ENCODE data around the gene ATXN2L. TPM values are rescaled to one million over a fixed set of nuclear protein-coding genes. Genes with fewer than 3 reads are reported as not detected.
A peak's percentile ranks its signal among the peaks of the same experiment; 100 is the strongest.

ATXN2L gene
- total and polyA plus RNA-seq, 2 of the 13 experiments (the other 11 are each of a cell fraction or from before 2014, with no cell fraction given): 40.8 to 55.1 TPM

DNA sequence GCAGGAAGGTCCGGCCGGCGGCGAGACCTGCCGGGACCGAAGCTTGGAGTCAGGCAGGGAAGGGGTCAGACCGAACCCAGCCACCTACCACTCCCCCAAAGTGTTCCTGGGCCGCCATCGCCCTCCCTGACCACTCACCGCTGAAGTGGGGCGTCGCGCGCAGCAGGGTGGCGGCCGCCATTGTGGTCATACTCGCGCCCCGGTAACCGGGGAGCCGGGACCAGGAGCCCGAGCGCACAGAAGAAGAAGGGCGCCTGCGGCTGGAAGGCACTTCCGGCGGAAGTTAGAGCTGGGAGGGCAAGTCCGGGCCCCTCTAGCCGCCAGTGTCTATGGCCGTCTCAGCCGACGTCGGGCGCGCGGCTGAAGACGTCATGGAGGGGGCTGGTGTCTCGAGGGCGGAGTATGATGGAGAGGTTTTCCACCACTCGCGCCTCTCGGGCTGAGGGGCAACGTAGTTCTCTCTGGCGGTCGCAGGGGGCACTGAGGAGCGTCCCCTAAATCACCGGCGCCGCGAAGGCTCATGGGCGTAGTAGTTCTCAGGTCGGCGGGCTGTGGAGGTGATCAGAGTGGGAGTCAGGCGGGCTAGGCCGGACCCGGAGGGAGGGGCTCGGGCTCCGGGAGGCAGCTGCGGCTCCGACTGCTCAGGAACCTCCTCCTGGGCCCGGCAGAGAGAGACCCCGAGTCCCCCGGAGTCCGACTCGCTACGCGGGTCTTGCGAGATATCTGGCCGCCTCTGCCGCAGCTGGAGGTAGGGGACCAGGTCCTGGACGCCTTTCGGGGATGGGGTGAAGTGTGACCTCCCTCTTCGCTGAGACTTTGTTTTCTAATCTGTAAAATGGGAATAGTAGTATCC lies 23.5 kb downstream of the ATXN2L start, which contains the start of gene TUFM (continued):
- TF ChIP-seq CENPBD1 (CRISPR knock-in tag; IDR thresholded peaks at IDR 0.05; ENCODE audit: borderline replicate concordance, low read depth) (no peak), ZNF354B (CRISPR knock-in tag; IDR thresholded peaks at IDR 0.05) (no peak), ZNF282 (IDR thresholded peaks at IDR 0.05; ENCODE audit: partially characterized antibody) (no peak), MLLT10 (CRISPR knock-in tag; IDR thresholded peaks at IDR 0.05) (peak; percentile 80; the same call in 1 of the 2 replicates), PRDM10 (CRISPR knock-in tag; IDR thresholded peaks at IDR 0.05; ENCODE audit: low read depth) (peak; percentile 84; the same call in 1 of the 2 replicates), ZNF44 (CRISPR knock-in tag; IDR thresholded peaks at IDR 0.05) (peak; percentile 98), KDM3A (CRISPR knock-in tag; IDR thresholded peaks at IDR 0.05; ENCODE audit: low read depth) (peak; percentile 88; the same call in 1 of the 2 replicates), ERF (CRISPR knock-in tag; IDR thresholded peaks at IDR 0.05) (peak; percentile 96), BRF2 (CRISPR knock-in tag; IDR thresholded peaks at IDR 0.05) (peak; percentile 76; the same call in 1 of the 2 replicates), SALL2 (CRISPR knock-in tag; IDR thresholded peaks at IDR 0.05) (peak; percentile 99), BORCS8-MEF2B (CRISPR knock-in tag; IDR thresholded peaks at IDR 0.05) (no peak), GABPB1 (CRISPR knock-in tag; IDR thresholded peaks at IDR 0.05) (peak; percentile 100), RBM22 (optimal IDR thresholded peaks at IDR 0.05; ENCODE audit: low read length) (no peak), ZNF619 (CRISPR knock-in tag; IDR thresholded peaks at IDR 0.05) (no peak; the same call in 1 of the 2 replicates), ZMAT3 (CRISPR knock-in tag; conservative IDR thresholded peaks at IDR 0.05) (peak; percentile 94), GLI4 (CRISPR knock-in tag; IDR thresholded peaks at IDR 0.05; ENCODE audit: borderline replicate concordance) (peak; percentile 74), ZGPAT (CRISPR knock-in tag; IDR thresholded peaks at IDR 0.05) (peak; percentile 99), TBX3 (IDR thresholded peaks at IDR 0.05; ENCODE audit: borderline replicate concordance) (0 out of 2 replicates have a peak, but pooled peaks have one; percentile 43)
- TF ChIP-seq, protein P1, sequence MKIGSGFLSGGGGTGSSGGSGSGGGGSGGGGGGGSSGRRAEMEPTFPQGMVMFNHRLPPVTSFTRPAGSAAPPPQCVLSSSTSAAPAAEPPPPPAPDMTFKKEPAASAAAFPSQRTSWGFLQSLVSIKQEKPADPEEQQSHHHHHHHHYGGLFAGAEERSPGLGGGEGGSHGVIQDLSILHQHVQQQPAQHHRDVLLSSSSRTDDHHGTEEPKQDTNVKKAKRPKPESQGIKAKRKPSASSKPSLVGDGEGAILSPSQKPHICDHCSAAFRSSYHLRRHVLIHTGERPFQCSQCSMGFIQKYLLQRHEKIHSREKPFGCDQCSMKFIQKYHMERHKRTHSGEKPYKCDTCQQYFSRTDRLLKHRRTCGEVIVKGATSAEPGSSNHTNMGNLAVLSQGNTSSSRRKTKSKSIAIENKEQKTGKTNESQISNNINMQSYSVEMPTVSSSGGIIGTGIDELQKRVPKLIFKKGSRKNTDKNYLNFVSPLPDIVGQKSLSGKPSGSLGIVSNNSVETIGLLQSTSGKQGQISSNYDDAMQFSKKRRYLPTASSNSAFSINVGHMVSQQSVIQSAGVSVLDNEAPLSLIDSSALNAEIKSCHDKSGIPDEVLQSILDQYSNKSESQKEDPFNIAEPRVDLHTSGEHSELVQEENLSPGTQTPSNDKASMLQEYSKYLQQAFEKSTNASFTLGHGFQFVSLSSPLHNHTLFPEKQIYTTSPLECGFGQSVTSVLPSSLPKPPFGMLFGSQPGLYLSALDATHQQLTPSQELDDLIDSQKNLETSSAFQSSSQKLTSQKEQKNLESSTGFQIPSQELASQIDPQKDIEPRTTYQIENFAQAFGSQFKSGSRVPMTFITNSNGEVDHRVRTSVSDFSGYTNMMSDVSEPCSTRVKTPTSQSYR (CRISPR knock-in tag; IDR thresholded peaks at IDR 0.05; ENCODE audit: borderline replicate concordance): peak; percentile 71; the same call in 1 of the 2 replicates
